NCI-H2107 (cell line): ENCODE measurements around the gene PIP4P1.

Experiments used
- DNase-seq: peaks from one replicate; lab custom pipeline; 2025; lab: John Stamatoyannopoulos, UW

Gene PIP4P1

DNA sequence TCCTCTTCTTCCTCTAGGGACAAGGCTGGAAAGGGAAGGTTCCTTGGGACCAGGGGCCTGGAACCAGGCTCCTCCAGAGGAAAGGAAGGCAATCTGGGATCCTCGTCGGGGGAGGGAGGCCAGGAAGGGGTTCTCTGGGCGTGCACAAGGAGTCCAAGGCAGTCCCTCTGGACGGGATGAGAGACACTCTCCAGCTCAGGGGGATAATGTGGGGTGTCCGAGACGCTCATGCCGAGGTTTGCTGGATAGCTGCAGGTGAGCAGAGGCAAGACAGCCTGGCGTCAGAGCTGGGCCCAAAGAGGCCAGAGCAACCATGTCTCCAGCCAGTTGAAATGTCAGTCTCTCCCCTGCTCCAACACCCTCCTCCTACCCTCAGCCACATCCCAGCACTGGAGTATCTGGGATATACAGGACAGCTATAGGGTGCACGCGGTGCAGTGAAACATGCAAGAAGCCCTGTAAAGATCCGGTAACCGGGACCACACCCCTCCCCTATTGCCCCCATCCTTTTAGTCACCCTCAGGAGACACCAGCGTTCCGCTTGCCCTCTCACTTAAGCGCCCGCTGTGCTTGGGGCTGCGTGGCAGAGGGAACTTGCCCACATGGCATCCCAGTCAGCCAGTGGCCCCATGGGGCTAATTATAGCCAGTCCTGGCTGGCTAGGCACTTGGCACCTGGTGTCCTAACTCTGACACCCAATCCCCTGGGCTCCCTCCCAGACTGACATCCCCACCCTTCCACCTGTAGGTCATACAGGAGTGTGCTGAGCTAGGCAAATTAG is 25.5 kb downstream of the PIP4P1 start, which contains the start of gene KLHL33:
Gene KLHL33 (minus strand): TSS at position 585 of the 781 bp plus-strand sequence. CDS start 355 bp downstream, at position 230.
- peak; percentile 92 for DNase-seq

DNA sequence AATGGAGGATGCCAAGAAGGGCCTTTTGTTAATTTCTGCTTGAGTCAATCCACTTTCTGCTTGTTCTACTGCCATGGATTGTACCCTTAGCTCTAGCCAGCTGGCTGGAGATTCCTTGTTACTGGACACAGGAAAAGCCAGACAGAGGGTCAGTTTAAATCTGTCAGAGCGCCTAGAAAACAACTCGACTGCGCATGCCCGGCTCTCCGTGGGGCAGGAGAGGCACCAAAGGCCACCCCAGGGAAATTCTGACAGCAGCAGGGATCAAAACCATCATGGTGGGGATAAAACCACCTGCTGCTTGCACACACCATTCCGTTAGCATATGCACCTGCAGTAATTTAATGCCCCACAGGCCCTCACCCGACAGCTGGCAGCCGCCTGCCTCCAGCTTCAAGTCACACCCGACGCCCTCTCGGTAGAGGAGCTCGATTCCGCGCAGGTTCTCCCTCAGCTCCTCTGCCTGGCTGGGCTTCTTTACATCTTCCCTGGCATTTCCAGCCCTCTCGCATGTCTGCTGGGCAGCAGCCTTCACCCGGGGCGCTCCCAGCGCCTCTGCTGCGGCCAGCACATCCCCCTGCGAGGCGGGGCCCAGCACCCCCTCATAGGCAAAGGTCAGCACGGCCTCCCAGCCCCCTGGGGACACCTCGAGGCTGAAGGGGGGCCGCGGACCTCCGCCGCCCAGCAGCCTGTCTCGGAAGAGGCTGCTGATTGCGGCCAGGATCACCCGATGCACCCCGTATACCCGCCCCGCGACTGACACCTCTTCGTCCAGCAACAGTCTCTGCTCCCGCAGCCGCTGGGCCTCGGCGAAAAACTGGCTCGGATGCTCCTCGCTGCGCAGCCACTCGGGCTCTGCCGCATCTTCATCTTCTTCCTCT is 26.3 kb downstream of the PIP4P1 start:
- peak; percentile 77 for DNase-seq

DNA sequence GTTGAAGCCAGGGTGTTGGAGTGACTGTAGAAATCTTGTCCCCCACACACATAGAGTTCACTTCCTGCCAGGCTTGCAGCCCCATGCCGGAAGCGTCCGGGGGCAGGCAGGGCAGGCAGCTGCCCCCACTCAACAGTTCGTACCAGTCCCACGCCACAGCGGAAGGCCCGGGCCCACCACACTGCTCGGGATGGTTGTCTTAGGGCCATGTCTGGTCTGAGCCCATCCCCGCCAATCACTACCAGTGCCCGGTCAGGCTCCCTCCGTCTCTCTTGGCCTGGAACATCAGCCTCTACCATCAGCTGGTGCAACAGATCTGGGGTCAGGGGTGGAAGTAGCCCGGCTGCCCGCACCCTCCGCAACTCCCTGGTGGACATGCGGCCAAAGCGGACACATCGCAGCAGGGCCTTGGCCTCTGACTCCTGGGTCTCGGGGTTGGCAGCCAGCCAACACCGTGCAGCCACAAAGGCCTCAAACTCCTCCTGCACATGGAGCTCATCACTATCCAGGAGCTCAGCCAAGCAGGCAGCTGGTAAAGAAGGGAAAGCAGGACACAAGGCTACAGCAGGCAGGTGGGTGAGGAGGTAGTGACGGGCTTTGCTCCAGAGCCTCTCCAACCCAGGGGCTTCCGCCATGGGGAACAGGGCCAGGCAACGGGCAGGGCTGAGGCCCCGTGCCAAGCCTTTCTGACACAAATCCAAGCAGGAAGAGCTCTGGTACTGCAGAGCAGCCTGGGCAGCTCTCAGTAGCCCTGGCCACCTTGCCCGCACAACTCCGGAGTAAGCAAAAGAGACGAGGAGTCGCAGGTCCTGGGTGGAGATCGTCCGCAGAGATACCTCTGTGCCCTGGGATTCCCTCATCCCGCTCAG is 31.2 kb downstream of the PIP4P1 start:
- no peak for DNase-seq

DNA sequence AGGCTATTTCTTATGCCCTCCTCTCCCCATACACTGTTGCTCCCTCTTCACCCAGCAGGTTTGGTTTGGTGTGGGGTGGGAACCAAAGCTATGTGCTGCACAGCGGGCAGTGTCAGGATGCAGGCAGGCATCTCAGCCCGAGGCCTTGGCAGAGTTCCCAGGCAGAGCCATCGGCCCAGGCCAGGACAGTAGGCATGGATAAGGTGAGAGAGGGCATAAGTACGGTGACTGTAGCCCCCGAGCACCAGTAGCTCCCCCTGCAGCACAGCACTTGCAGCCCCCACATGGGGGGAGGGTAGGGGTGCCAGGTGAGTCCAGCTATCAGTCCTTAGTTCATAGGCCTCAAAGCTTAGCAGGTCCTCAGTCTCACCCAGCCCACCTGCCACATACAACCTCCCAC is 32.4 kb downstream of the PIP4P1 start:
- no peak for DNase-seq

DNA sequence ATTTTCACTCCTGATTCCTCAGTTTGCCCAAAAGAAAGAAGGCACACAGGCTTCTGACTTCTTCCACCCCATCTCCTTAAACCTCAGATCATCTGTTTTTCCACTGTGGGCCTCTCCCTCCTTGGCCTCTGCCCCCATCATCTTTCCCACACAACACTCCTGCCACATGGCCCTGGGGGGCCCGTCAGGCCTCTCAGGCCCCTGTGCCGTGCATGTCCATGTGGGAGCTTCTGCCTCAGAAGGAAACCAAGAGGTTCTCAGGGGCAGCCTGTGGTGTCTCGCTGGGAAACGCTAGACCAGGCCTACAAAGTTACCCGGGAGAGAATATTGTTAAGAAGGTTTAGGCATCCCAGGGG is 33.2 kb downstream of the PIP4P1 start:
- DNase-seq: no peak

DNA sequence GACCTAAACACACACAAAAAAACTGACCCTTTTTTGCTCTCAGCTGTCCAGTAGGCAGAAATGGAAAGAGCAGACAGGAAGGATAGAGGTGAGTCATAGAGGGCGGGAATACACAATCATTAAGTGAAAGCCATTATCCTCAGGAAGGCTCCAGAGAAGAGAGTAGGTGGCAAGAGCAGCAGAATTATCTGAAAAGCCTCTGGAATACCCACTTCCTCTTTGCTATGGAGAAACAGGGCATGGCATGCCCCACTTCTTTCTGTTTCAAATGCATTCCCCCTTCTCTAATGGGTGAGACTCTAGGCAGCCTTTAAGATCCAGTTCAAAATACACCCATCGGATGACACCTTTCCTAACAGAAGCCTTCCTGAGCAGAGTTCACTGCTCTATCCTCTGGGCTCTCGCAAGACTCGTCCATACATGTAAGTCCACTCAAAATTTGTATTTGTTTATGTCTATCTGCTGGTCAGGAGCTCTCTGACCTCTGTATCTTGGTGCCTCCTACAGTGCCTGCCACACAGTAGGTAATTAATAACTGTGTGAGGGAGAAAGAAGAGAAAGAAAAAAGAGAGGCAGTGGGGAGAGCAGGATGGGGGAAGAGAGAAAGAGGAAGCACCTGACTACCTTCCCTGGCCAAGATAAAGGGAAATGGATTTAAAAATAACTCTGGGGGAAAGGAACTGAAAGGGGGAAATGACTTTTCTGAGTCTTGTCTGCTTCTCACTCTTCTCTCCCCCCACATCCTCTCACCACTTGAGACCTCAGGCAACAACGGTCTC is 33.8 kb downstream of the PIP4P1 start:
- DNase-seq: no peak

DNA sequence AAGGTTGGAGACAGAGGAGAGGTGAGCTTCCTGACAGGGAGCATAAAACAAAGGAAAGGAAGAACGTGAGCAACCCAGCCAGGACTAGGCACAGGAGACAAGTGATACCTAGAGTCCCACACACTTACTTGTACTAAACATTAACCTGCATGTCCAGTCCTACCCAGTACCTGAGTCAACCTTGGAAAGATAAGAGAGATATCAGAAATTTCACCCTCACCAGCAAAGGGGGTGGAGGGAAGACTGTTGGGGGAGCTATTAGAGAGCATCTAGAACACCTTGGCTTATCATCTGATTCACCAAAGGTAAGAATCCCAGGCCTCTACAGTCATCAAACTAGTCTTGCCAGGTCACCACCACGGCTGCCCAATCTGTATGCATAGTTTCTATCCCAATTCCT is 36.4 kb downstream of the PIP4P1 start:
- no peak for DNase-seq

DNA sequence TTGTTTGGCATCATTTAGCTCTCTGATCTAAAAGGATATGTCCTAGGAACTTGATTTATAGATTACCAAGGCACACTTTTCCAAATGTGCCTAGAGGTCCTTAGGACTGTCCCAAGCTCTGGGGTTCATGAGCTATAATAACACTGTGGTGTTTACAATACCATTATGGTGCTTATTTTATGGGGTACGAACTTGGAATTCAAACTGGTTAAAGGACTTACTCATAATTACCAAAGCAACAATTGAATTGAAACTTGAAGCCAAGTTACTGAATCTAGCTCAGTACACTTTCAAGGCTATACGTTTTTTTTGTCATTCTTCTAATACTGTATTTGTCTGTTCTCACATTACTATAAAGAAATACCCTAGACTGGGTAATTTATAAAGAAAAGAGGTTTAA is 38.3 kb downstream of the PIP4P1 start:
- no peak for DNase-seq

DNA sequence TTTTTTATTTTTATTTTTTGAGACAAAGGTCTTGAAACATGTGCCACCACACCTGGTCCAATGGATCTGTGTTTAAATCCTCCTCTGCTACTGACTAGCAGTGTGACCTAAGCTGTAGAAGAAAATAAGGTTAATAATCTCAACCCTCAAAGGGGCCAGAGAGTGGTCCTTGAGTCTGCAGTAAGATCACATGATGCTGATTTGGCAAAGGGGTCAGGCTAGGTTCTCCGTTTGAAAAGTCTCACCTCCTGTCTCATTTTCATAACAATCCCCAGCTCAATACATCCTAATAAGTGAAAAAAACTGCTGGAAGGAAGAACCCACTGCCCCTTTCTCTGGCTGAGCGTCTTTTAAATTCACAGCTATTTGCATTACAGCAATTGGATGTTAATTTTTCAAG is 40.0 kb downstream of the PIP4P1 start:
- no peak for DNase-seq

DNA sequence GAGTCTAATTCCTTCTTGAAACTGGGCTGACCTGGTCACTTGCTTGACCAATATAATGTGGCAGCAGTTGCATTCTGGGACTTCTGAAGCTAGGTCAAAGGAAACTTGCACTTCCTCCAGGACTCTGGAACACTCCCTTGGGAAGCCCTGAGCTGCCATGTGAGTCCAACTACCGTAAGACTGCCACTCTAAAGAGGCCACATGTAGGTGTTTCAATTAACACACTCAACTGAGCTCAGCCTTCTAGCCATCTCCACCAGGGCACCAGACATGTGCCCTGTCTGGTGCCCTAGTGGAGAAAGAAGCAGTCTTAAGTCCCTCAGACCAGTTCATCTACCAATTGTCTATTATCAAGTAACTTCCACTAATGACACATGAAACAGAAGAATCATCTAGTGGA is 41.8 kb downstream of the PIP4P1 start:
- DNase-seq: no peak

DNA sequence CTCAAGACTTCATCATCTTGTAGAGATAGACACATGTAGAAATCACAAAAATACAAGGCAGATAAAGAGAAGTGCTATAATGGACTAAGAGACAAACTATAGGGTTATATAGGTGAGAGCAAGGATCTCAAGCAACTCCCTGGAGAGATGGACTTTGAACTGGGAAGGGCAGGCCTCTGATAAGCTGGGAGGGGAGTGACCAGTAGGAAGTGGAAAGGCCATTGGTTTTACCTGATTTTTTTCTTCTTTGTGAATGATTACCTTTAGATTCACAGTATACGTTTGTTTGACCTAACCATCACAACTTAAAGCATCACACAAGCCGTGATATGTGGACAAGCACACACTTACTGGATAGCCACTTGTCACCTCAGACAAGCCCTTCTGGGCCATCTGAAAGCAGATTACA is 42.7 kb downstream of the PIP4P1 start:
- no peak for DNase-seq

DNA sequence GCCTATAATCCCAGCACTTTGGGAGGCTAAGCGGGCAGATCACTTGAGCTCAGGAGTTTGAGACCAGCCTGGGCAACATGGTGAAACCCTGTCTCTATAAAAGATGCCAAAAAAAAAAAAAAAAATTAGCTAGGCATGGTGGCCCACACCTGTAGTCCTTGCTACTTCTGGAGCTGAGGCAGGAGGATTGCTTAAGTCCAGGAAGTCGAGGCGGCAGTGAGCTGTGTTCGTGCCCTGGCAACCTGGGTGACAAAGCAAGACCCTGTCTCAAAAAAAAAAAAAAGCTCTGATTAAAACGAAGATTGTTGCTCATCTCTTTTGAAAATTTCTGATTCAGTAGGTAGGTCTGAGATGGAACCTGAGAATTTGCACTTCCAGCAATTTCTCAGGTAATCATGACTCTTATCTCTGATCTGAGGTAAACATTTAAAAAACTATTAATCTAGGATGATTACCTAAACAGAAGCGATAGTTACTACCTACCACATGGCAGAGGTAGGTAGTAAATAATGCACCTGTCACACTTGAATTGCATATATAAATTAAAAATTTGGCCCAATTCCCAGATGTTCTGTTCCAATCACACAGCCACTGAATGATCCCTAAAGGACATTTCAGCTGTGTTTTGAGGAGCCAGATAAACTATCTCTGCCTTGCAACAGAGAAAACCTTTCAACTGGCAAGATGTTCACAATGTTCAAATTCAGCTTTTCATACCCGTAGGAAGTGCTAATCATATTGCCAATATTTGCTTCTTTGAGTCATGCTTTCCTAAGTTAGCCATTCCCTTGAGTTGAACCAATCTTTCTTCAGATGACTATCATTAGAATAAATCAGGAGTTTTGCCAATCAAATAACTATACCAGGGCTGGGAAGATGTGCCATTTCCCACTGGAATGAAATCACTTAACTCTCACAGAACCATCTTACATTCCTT is 43.7 kb downstream of the PIP4P1 start:
- DNase-seq: peak; percentile 58

DNA sequence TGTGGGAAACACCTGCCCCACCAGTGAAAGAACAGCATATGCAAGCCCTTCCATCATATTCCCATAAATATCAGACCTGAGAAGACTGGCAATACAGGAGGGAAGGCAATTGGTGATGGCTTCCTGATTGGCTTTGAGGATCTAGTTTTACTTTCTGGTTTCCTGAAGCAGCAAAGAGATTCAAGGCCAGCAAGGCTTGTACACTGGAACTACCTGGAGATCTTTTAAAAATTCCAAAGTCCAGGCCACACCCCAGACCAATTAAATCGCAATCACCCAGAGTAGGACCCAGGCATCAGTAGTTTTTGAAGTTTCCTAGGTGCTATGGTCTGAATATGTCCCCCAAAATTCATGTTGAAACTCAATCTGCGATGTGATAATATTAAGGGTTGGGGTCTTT is 45.0 kb downstream of the PIP4P1 start:
- no peak for DNase-seq

DNA sequence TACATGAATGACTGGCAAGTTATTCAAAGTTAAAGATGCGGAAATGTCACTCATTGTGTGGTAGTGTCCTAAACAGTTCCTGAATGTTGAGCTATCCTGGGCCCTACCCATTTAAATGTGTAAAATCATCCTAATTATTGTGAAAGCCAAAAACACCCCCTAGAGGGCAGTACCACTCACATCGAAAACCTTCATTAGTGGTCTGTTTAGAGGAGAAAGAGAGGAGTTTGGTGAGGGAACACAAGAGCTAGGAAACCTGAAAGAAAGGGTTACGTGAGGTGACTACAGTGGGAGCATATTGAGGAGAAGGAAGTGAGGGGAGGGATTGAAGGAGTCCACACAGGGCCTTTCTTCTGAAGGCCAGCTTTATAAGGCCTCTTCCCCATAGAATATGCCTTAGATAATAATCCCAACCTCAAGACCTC is 45.4 kb downstream of the PIP4P1 start:
- peak; percentile 45 for DNase-seq

DNA sequence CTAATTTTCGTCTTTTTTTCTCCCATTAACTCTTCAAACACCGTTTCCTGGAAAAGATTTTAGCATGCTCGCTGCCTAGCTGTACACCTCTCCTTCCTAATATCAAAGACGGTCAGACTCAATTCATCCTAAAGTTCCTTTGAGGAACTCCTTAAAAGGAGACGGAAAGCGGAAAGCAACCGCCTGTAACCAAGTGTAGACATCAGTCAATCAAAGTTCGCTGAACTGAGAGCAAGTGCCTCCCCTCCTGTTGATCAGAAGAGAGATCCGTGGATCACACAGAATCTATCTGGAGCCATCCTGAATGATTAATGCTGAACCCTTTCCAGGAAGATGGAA is 47.5 kb downstream of the PIP4P1 start:
- DNase-seq: no peak

DNA sequence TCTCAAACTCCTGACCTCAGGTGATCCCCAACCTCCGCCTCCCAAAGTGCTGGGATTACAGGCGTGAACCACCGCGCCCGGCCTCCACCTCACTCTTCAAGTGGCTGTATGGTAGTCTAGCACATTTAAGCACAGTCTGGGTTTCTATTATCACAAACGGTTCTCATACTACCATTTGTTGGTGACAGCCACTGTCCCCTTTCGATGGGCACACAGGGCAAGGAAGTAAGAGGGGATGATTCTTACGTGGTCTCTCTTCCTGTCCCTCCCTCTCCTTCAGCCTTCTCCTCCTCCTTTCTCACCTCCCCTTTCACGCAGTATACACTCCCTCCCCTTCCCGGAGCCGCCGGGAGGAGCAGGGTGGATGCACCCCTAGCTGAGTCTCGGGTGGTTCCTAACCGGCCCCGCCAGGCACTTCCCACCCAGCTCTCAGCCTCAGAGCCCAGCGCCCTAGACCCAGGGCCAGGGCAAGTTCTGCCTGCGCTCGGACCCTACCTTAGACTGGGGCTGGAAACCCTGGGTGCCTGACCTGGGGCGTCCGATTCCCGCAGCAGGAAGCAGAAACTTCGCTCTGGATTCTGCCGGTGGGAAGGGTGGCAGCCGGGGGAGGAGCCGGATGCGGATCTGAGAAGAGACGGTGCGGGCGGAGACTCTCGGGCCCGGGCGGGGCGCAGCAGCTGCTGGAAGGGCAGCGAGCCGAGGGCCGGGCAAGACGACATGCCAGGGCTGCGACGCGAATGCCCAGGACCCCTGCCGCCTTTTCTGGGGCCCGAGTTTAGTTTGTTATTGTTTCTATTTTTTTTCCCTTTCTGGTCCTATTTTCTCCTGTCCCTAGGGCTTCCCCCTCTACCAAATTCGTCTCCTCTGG is 48.1 kb downstream of the PIP4P1 start, which contains the start of gene TEP1:
Gene TEP1 (minus strand): TSS at position 626 of the 868 bp plus-strand sequence. CDS start 5,062 bp downstream, outside the sequence.
- peak; percentile 83 for DNase-seq

DNA sequence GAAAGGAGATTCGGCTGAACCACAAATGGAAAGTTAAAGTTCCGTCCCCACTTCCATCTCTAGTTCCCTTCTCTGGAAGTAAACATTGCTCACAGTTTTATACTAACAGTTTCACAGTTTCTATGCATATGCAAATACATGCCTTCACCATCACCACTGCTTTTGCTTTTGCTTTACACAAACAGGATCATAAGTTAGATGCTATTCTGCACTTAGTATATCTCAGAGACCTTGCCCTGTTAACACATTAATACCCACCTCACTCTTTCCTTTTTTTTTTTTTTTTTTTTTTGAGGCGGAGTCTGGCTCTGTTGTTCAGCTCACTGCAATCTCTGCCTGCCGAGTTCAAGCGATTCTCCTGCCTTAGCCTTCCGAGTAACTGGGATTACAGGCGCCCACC is 48.8 kb downstream of the PIP4P1 start:
- no peak for DNase-seq

DNA sequence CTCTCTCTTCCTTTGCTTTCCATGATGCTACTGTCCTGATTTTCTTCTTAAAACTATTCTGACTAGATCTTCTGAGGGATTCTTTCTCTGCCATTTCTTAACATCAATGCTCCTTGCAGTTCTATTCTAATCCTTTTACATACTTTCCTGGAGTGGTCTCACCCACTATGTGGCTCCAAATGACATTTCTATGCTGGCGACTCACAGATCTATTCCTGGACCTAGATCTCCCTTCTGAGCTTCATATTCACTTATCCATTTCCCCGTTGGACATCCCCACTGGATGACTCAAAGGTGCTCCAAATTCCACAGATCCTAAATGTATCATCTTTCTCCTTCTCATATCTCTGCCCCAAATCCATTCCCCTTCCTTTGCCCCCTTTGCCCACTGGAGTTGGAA is 52.0 kb downstream of the PIP4P1 start:
- DNase-seq: no peak
